SHP77 (cell line): ENCODE measurements around the gene CNTNAP2.

Experiments
- DNase-seq, 2 experiments: peaks; one replicate each; lab custom pipeline; 2025; lab: John Stamatoyannopoulos, UW

The CNTNAP2 gene

GRCh38 chr7:146764458-146764857, 647.9 kb downstream of the CNTNAP2 start:
- no peak for DNase-seq

GRCh38 chr7:146768957-146769356, 652.4 kb downstream of the CNTNAP2 start:
- DNase-seq = no peak

- DNase-seq = peak in 1 of 2 experiments; percentile 6
These were observed 656.0 kb downstream of the CNTNAP2 start for GRCh38 chr7:146772601-146773000.

- DNase-seq = no peak
These were observed 656.9 kb downstream of the CNTNAP2 start for GRCh38 chr7:146773506-146773905.

GRCh38 chr7:146781352-146782116, 664.9 kb downstream of the CNTNAP2 start:
- DNase-seq = no peak

- DNase-seq = no peak
These were observed 670.7 kb downstream of the CNTNAP2 start for GRCh38 chr7:146787266-146787665.

- no peak for DNase-seq
These were observed 671.4 kb downstream of the CNTNAP2 start for GRCh38 chr7:146788008-146788407.

- no peak for DNase-seq
These were observed 675.0 kb downstream of the CNTNAP2 start for GRCh38 chr7:146791344-146792285.

GRCh38 chr7:146804620-146805019, 688.0 kb downstream of the CNTNAP2 start:
- no peak for DNase-seq

GRCh38 chr7:146805082-146805481, 688.5 kb downstream of the CNTNAP2 start:
- DNase-seq = no peak

- no peak for DNase-seq
These were observed 709.7 kb downstream of the CNTNAP2 start for GRCh38 chr7:146826329-146826728.

GRCh38 chr7:146830686-146831085, 714.1 kb downstream of the CNTNAP2 start:
- no peak for DNase-seq

GRCh38 chr7:146831875-146832274, 715.3 kb downstream of the CNTNAP2 start:
- no peak for DNase-seq

GRCh38 chr7:146844405-146844804, 727.8 kb downstream of the CNTNAP2 start:
- DNase-seq = no peak

- no peak for DNase-seq
These were observed 742.1 kb downstream of the CNTNAP2 start for GRCh38 chr7:146858690-146859089.

- DNase-seq = no peak
These were observed 745.1 kb downstream of the CNTNAP2 start for GRCh38 chr7:146861701-146862100.

GRCh38 chr7:146862415-146862814, 745.8 kb downstream of the CNTNAP2 start:
- no peak for DNase-seq

GRCh38 chr7:146864644-146865043, 748.0 kb downstream of the CNTNAP2 start:
- peak in 1 of 2 experiments; percentile 16 for DNase-seq

- no peak for DNase-seq
These were observed 749.1 kb downstream of the CNTNAP2 start for GRCh38 chr7:146865696-146866095.

GRCh38 chr7:146874722-146875121, 758.1 kb downstream of the CNTNAP2 start:
- no peak for DNase-seq

- no peak for DNase-seq
These were observed 758.7 kb downstream of the CNTNAP2 start for GRCh38 chr7:146875237-146875785.

GRCh38 chr7:146875981-146876380, 759.4 kb downstream of the CNTNAP2 start:
- DNase-seq = no peak

- DNase-seq = no peak
These were observed 759.8 kb downstream of the CNTNAP2 start for GRCh38 chr7:146876411-146876810.
